SK-N-SH (cell line): Measurements from ENCODE around the gene C11orf52.

Experiments used
- NFIC ChIP-seq: IDR thresholded peaks from 2 replicates; pipeline ENCODE4 v1.4.0; 2012; ENCODE audit warnings: borderline replicate concordance
- RAD21 ChIP-seq: IDR thresholded peaks from 2 replicates; pipeline ENCODE4 v1.6.1; 2012; ENCODE audit warnings: mild to moderate bottlenecking, low read length
- TF ChIP-seq, protein P1 (sequence below): fragments of 200-600 bp; sonication (generic); IDR thresholded peaks from 2 replicates; pipeline ENCODE4 v1.6.1; 2017; ENCODE audit warnings: antibody characterized with exemption, mild to moderate bottlenecking, moderate library complexity

- TF ChIP-seq NFIC (no peak), RAD21 (no peak)
- TF ChIP-seq, protein P1, sequence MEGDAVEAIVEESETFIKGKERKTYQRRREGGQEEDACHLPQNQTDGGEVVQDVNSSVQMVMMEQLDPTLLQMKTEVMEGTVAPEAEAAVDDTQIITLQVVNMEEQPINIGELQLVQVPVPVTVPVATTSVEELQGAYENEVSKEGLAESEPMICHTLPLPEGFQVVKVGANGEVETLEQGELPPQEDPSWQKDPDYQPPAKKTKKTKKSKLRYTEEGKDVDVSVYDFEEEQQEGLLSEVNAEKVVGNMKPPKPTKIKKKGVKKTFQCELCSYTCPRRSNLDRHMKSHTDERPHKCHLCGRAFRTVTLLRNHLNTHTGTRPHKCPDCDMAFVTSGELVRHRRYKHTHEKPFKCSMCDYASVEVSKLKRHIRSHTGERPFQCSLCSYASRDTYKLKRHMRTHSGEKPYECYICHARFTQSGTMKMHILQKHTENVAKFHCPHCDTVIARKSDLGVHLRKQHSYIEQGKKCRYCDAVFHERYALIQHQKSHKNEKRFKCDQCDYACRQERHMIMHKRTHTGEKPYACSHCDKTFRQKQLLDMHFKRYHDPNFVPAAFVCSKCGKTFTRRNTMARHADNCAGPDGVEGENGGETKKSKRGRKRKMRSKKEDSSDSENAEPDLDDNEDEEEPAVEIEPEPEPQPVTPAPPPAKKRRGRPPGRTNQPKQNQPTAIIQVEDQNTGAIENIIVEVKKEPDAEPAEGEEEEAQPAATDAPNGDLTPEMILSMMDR = no peak
Measured at GRCh38 chr11:111870113-111870512, 48.6 kb upstream of the C11orf52 start.
